SK-N-MC (cell line): ENCODE results near the gene TEP1.

Experiments
- EZH2 ChIP-seq: fragments of 200-600 bp; sonication (generic); IDR thresholded peaks from one replicate; pipeline ENCODE4 v1.6.1; 2017; ENCODE audit warnings: antibody characterized with exemption
- POLR2AphosphoS5 ChIP-seq: IDR thresholded peaks from 2 replicates; pipeline ENCODE4 v1.6.1; 2012; ENCODE audit warnings: mild to moderate bottlenecking, low read depth, low read length, borderline replicate concordance

GRCh38 chr14:20377171-20377570 is 36.1 kb downstream of the TEP1 start:
- no peak for TF ChIP-seq EZH2
- no peak for TF ChIP-seq POLR2AphosphoS5
